Activated B cell treated with CpG ODN at 0.5 μM for 24 hours (primary cell): ENCODE measurements around the gene UGT2B17. TPM values are rescaled to one million over a fixed set of nuclear protein-coding genes. Genes with fewer than 3 reads are reported as not detected.
"Not testable (repeated sequence)": the region's sequence is repeated elsewhere in the genome, so short reads cannot be mapped to it uniquely, and the experiment has no call there.

Experiments
- ATAC-seq: fragments of 200-7000 bp; cut with Tn5 transposase; one replicate; pipeline ENCODE4 v1.10.0; 2021; ENCODE audit warnings: low read depth, mild to moderate bottlenecking, moderate library complexity
- CTCF ChIA-PET: fragments of 350-600 bp; sonication (Branson Sonifier 250); formaldehyde crosslinking; loops from one replicate; lab custom pipeline; 2021; ENCODE audit warnings: antibody characterized with exemption; lab: Charles Lee
- POLR2A ChIA-PET: fragments of 350-600 bp; sonication (Branson Sonifier 250); formaldehyde crosslinking; loops from one replicate; lab custom pipeline; 2021; ENCODE audit warnings: antibody characterized with exemption; lab: Charles Lee
- DNase-seq: peaks from one replicate; pipeline ENCODE4 v3.0.0; 2022
- H3K27ac Mint-ChIP-seq: one replicate; pipeline ENCODE4 v1.8.0; 2020; ENCODE audit warnings: mixed read lengths
- H3K27me3 Mint-ChIP-seq: one replicate; pipeline ENCODE4 v1.8.0; 2021; ENCODE audit warnings: mixed read lengths
- H3K36me3 Mint-ChIP-seq: one replicate; pipeline ENCODE4 v1.8.0; 2021; ENCODE audit warnings: low read depth, mixed read lengths
- H3K4me1 Mint-ChIP-seq: one replicate; pipeline ENCODE4 v1.8.0; 2021; ENCODE audit warnings: mixed read lengths
- H3K4me3 Mint-ChIP-seq: one replicate; pipeline ENCODE4 v1.8.0; 2020; ENCODE audit warnings: mild to moderate bottlenecking, mixed read lengths
- H3K9me3 Mint-ChIP-seq: one replicate; pipeline ENCODE4 v1.8.0; 2020; ENCODE audit warnings: mixed read lengths
- CTCF ChIP-seq: fragments of 200-600 bp; IDR thresholded peaks from one replicate; pipeline ENCODE4 v1.8.0; 2022; ENCODE audit warnings: antibody characterized with exemption, mild to moderate bottlenecking
- intact Hi-C: fragments of 100-400 bp; cut with micrococcal nuclease; formaldehyde crosslinking; loops from one replicate; pipeline ENCODE4 v1.15.1; 2024
- total RNA-seq: library from RNA; stranded (reverse); gene quantifications from 2 replicates; pipeline ENCODE4 v1.2.3, GENCODE V29; 2022

The UGT2B17 gene
- total RNA-seq, 1 donor from 2014 or later = 2.8 TPM

GRCh38 chr4:68536375-68536774, 39.7 kb downstream of the UGT2B17 start:
- no peaks in the 10 kb centered on the region for H3K27me3 Mint-ChIP-seq
- ChIA-PET POLR2A (no interaction called here), CTCF (no interaction called here)
- peaks cover 11% of the 10 kb centered on the region for H3K9me3 Mint-ChIP-seq
- H3K4me1 Mint-ChIP-seq = no peaks in the 10 kb centered on the region
- H3K4me3 Mint-ChIP-seq = no peak overlapping the region
- ATAC-seq = no peak
- no peak for DNase-seq
- TF ChIP-seq CTCF = no peak
- no peak overlapping the region for H3K27ac Mint-ChIP-seq
- intact Hi-C loops = no loop called here
- no peaks in the 10 kb centered on the region for H3K36me3 Mint-ChIP-seq

- POLR2A ChIA-PET = no interaction called here
- intact Hi-C loops = no loop called here
- Mint-ChIP-seq H3K27me3 (no peaks in the 10 kb centered on the region), H3K4me3 (no peak overlapping the region), H3K4me1 (no peaks in the 10 kb centered on the region), H3K27ac (no peak overlapping the region), H3K36me3 (no peaks in the 10 kb centered on the region), H3K9me3 (peaks cover 15% of the 10 kb centered on the region)
- DNase-seq = no peak
- no peak for ATAC-seq
- CTCF ChIA-PET = no interaction called here
- no peak for TF ChIP-seq CTCF
Observed at GRCh38 chr4:68535974-68536373, 40.1 kb downstream of the UGT2B17 start.

- H3K27me3 Mint-ChIP-seq, ATAC-seq, POLR2A ChIA-PET, CTCF ChIA-PET, H3K9me3 Mint-ChIP-seq, H3K36me3 Mint-ChIP-seq, DNase-seq, H3K27ac Mint-ChIP-seq, intact Hi-C loops, H3K4me3 Mint-ChIP-seq, H3K4me1 Mint-ChIP-seq: not testable (repeated sequence)
Observed at GRCh38 chr4:68522232-68522631, 53.9 kb downstream of the UGT2B17 start.

GRCh38 chr4:68520985-68521384, 55.1 kb downstream of the UGT2B17 start:
- H3K27ac Mint-ChIP-seq = no peak overlapping the region
- no peak for DNase-seq
- POLR2A ChIA-PET = no interaction called here

GRCh38 chr4:68518889-68519288, 57.2 kb downstream of the UGT2B17 start:
- no peaks in the 10 kb centered on the region for H3K36me3 Mint-ChIP-seq
- no peak overlapping the region for H3K27ac Mint-ChIP-seq
- H3K27me3 Mint-ChIP-seq = no peaks in the 10 kb centered on the region
- H3K9me3 Mint-ChIP-seq = no peaks in the 10 kb centered on the region
- no peak for DNase-seq
- ChIA-PET POLR2A (no interaction called here), CTCF (no interaction called here)
- TF ChIP-seq CTCF = no peak
- H3K4me3 Mint-ChIP-seq = no peak overlapping the region
- no peak for ATAC-seq
- intact Hi-C loops = no loop called here
- no peaks in the 10 kb centered on the region for H3K4me1 Mint-ChIP-seq

More at GRCh38 chr4:68520985-68521384, 55.1 kb downstream of the UGT2B17 start:
- no peak for TF ChIP-seq CTCF
- intact Hi-C loops = no loop called here
- no peaks in the 10 kb centered on the region for H3K36me3 Mint-ChIP-seq
- H3K4me1 Mint-ChIP-seq = no peaks in the 10 kb centered on the region
- H3K4me3 Mint-ChIP-seq = no peak overlapping the region
- CTCF ChIA-PET = no interaction called here
- H3K27me3 Mint-ChIP-seq = no peaks in the 10 kb centered on the region
- H3K9me3 Mint-ChIP-seq = no peaks in the 10 kb centered on the region
- ATAC-seq = no peak

- DNase-seq, intact Hi-C loops, H3K9me3 Mint-ChIP-seq, CTCF ChIA-PET, H3K4me1 Mint-ChIP-seq, H3K36me3 Mint-ChIP-seq, H3K27ac Mint-ChIP-seq, H3K27me3 Mint-ChIP-seq, POLR2A ChIA-PET, ATAC-seq, H3K4me3 Mint-ChIP-seq: not testable (repeated sequence)
Observed at GRCh38 chr4:68505452-68505851, 70.7 kb downstream of the UGT2B17 start.

GRCh38 chr4:68504836-68505235, 71.3 kb downstream of the UGT2B17 start:
- POLR2A ChIA-PET, intact Hi-C loops, CTCF ChIA-PET, H3K4me1 Mint-ChIP-seq, ATAC-seq, H3K36me3 Mint-ChIP-seq, H3K4me3 Mint-ChIP-seq, H3K9me3 Mint-ChIP-seq, H3K27me3 Mint-ChIP-seq, DNase-seq, H3K27ac Mint-ChIP-seq: not testable (repeated sequence)

- H3K27me3 Mint-ChIP-seq, intact Hi-C loops, H3K9me3 Mint-ChIP-seq, H3K4me3 Mint-ChIP-seq, ATAC-seq, H3K36me3 Mint-ChIP-seq, H3K4me1 Mint-ChIP-seq, POLR2A ChIA-PET, DNase-seq, H3K27ac Mint-ChIP-seq, CTCF ChIA-PET: not testable (repeated sequence)
Observed at GRCh38 chr4:68503462-68503861, 72.7 kb downstream of the UGT2B17 start.
